ENCODE results near the gene HCRTR1. TPM values are rescaled to one million over a fixed set of nuclear protein-coding genes. Genes with fewer than 3 reads are reported as not detected.

Gene HCRTR1
- total RNA-seq, 2 experiments from 2014 or later, result not detected

DNA sequence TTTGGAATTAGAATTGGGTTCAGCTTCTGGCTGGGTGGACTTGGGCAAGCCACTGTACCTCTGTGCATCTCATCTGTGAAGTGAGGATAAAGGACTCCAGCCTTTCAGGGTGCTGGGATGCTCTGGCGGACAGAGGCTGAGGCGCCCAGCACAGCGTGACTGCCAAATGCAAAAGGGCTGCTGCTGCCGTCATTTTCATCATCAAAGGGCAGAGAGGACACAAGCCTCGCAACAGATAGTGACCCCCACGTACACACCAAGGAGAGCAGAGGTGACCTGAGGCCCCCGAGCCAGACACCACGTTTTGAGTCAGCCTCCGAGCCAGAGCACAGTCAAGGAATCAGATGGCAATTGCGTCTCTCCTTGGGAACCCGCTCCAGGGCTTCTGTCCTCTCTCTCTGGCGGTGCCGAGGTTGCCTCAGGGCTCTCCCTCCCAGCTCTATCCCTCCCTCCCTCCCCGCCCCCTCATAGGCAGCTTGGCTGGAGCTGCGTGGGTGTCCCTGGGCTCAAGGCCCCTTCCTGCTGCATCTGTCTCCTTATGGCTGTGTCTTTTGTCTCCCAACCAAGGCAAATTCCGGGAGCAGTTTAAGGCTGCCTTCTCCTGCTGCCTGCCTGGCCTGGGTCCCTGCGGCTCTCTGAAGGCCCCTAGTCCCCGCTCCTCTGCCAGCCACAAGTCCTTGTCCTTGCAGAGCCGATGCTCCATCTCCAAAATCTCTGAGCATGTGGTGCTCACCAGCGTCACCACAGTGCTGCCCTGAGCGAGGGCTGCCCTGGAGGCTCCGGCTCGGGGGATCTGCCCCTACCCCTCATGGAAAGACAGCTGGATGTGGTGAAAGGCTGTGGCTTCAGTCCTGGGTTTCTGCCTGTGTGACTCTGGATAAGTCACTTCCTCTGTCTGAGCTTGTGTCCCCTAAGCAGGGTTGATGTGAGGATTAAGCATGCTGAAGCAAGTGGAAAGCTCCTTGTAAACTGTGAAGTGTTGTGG, 9.0 kb downstream of the HCRTR1 start:
- intact Hi-C loops (cut with micrococcal nuclease), result no loop called here
- ChIA-PET CTCF (interaction anchor here (1.1 to 1.3 kb wide), 2 partner anchors 8 to 9 kb away, joined by 3 to 5 read pairs; no protein-coding TSS in a partner anchor), POLR2A (no interaction called here)
- Mint-ChIP-seq H3K27ac (no peak overlapping the region), H3K9me3 (no peaks in the 10 kb centered on the region), H3K4me3 (no peak overlapping the region), H3K36me3 (peaks cover 12% of the 10 kb centered on the region), H3K4me1 (ENCODE audit: low read depth) (no peaks in the 10 kb centered on the region), H3K27me3 (no peaks in the 10 kb centered on the region)
- peak; percentile 3 for DNase-seq

DNA sequence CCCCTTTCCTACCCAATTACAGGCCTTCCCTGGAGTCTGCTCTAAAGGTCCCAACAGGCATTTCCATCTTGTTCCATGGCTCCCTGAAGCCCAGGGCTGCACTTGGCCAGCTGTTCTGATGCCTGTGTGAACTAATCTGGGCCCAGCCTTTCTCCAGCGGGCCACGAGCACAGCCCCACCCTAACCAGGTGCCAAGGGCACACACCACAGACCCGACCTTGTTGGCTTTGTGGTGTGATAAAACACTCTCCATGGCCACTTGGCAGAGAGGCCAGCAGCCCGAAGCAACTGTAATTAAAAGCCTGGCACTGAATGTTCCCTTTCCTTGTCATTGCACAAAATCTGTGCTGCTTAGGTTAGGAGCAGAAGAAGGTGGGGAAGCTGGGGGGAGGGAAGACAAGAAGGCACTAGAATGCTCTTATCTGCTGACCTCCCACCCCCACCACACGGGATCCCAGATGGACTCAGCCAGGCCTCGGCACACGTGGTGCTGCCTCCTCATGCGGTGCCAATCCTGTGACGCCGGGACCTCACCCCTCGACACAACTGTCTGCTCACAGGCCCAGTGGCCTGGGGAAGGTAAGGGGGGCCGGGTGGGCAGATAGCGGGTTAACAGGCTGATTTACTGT, 9.9 kb downstream of the HCRTR1 start:
- H3K4me1 Mint-ChIP-seq (ENCODE audit: low read depth), result no peaks in the 10 kb centered on the region
- H3K27me3 Mint-ChIP-seq, result no peaks in the 10 kb centered on the region
- no peak overlapping the region for H3K4me3 Mint-ChIP-seq
- ChIA-PET POLR2A (no interaction called here), CTCF (interaction anchor here (1.1 to 1.3 kb wide), 2 partner anchors 9 to 10 kb away, joined by 3 to 5 read pairs; no protein-coding TSS in a partner anchor)
- H3K36me3 Mint-ChIP-seq, result peaks cover 12% of the 10 kb centered on the region
- intact Hi-C loops (cut with micrococcal nuclease), result no loop called here
- DNase-seq, result no peak
- no peaks in the 10 kb centered on the region for H3K9me3 Mint-ChIP-seq
- no peak overlapping the region for H3K27ac Mint-ChIP-seq

DNA sequence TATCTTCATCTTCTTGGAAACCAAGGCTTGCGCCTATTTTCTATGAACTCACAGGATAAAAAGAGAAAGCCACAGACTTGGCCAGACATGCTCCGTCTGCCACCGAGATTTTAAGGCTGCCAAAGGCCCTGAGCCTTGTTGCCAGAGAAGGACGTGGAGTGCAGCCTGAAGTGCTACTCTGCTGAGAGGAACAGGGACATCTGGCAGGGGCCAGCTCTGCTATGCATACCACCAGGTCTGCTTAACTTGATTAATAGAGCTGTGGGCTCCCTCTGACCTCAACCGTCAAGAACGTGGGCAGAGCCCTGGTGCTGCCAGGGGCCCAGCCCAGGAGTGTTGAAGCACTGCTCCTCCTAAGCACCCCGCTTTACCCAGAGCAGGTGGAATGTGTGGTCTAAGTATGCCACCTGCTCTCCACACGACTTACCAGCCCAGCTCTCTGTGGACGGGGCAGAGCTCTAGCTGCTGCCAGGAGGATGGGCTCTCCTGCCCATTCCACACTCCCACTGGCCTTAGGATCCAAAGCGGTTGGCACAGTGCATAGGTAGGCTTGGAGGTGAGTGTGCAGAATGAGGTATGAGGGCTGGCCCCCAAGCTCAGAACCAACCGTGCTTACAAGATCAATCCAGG, 10.6 kb downstream of the HCRTR1 start:
- CTCF ChIA-PET, result interaction anchor here (3.6 kb wide), 1 partner anchor 10 kb away, joined by 21 read pairs; the partner anchor contains the start of gene HCRTR1
- no peak for DNase-seq
- no peaks in the 10 kb centered on the region for H3K9me3 Mint-ChIP-seq
- no peak overlapping the region for H3K27ac Mint-ChIP-seq
- POLR2A ChIA-PET, result no interaction called here
- no peaks in the 10 kb centered on the region for H3K4me1 Mint-ChIP-seq (ENCODE audit: low read depth)
- H3K4me3 Mint-ChIP-seq, result no peak overlapping the region
- H3K27me3 Mint-ChIP-seq, result no peaks in the 10 kb centered on the region
- H3K36me3 Mint-ChIP-seq, result peaks cover 12% of the 10 kb centered on the region
- intact Hi-C loops (cut with micrococcal nuclease), result no loop called here

DNA sequence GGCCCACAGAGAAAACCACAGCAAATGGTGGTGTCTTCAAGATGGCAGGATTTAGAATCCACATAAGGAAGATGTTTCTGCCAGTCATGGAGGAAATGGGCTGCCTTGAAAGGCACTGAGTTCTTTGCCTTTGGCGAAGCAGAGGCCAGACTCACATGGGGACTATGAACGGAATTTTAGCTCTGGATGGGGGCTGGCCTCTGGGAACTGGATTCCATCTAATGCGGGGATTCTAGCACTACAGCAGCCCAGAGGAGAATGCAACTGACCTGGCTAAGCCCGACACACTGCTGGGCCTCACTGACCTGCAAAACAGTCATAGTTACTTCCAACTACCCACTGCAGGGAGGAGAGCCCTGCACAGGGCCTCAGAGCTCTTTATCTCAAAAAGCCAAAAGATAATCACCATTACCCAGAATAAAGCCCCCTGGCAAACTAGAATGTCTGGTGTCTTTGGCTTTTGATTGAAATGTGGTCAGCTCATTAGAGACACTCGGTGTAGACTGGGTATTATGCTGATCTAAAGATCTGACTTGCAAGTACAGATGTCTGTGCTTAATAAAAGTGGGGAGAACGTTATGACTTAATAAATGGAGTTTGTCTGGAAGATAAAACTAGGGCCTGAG, 11.6 kb downstream of the HCRTR1 start:
- DNase-seq, result no peak
- no peak overlapping the region for H3K4me3 Mint-ChIP-seq
- ChIA-PET POLR2A (no interaction called here), CTCF (interaction anchor here (0.6 to 3.6 kb wide), 4 partner anchors 11 to 461 kb away, joined by 3 to 21 read pairs (median 3); partner anchors contain the start of gene HCRTR1)
- H3K27ac Mint-ChIP-seq, result no peak overlapping the region
- no peaks in the 10 kb centered on the region for H3K27me3 Mint-ChIP-seq
- H3K9me3 Mint-ChIP-seq, result no peaks in the 10 kb centered on the region
- intact Hi-C loops (cut with micrococcal nuclease), result no loop called here
- no peaks in the 10 kb centered on the region for H3K4me1 Mint-ChIP-seq (ENCODE audit: low read depth)
- peaks cover 13% of the 10 kb centered on the region for H3K36me3 Mint-ChIP-seq

DNA sequence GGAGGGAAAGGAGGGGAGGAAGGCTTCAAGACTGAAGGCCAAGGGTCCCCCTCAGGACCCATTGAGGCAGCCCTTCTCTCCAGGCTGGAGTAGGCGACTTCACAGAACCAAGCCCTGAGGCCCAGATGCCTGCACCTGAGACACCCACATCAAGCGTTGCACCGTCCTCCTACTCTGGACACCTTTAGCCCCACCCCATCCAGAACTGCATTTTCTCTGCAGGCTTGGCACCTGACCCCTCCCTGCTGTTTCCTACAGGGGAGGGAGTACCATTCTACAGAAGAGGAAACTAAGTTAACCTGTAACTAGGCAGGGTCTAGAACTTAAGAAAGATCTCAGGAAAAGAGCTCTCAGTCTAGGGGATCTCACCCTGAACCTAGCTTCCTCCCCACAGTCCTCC, 15.2 kb downstream of the HCRTR1 start:
- peaks cover 11% of the 10 kb centered on the region for H3K36me3 Mint-ChIP-seq
- H3K4me3 Mint-ChIP-seq, result no peak overlapping the region
- intact Hi-C loops (cut with micrococcal nuclease), result no loop called here
- H3K27ac Mint-ChIP-seq, result no peak overlapping the region
- H3K4me1 Mint-ChIP-seq (ENCODE audit: low read depth), result peaks cover 6% of the 10 kb centered on the region
- ChIA-PET CTCF (interaction anchor here (0.9 to 1.4 kb wide), 6 partner anchors 12 to 238 kb away, joined by 3 to 7 read pairs (median 4); partner anchors contain the start of gene PEF1), POLR2A (interaction anchor here (0.8 kb wide), 1 partner anchor 13 kb away, joined by 3 read pairs; no protein-coding TSS in a partner anchor)
- no peak for DNase-seq
- no peaks in the 10 kb centered on the region for H3K27me3 Mint-ChIP-seq
- no peaks in the 10 kb centered on the region for H3K9me3 Mint-ChIP-seq

DNA sequence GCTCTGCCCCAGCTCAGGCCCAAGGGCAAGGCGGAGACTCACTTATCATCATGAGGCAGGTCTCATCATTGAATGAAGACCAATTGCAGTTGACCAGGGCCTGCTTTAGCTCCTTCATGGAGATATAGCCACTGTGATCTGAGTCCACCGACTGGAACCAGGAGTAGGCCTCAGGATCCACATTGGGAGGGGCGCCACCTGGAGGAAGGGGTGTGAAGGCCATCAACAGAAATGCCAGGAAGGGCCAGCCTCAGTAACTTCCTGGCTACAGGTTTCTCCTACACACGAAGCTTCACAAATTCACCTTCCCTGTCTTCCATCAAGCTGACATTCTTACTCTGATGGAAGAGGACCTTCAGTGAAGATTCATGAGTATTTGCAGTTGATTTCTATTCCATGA, 15.6 kb downstream of the HCRTR1 start:
- Mint-ChIP-seq H3K4me1 (ENCODE audit: low read depth) (peaks cover 9% of the 10 kb centered on the region), H3K9me3 (no peaks in the 10 kb centered on the region), H3K4me3 (no peak overlapping the region), H3K27ac (no peak overlapping the region), H3K27me3 (no peaks in the 10 kb centered on the region), H3K36me3 (peaks cover 11% of the 10 kb centered on the region)
- POLR2A ChIA-PET, result interaction anchor here (0.8 kb wide), 1 partner anchor 12 kb away, joined by 3 read pairs; no protein-coding TSS in a partner anchor
- intact Hi-C loops (cut with micrococcal nuclease), result no loop called here
- DNase-seq, result peak; percentile 53
- CTCF ChIA-PET, result interaction anchor here (0.7 to 1.4 kb wide), 9 partner anchors 10 to 238 kb away, joined by 3 to 7 read pairs (median 3); partner anchors contain the start of gene PEF1

DNA sequence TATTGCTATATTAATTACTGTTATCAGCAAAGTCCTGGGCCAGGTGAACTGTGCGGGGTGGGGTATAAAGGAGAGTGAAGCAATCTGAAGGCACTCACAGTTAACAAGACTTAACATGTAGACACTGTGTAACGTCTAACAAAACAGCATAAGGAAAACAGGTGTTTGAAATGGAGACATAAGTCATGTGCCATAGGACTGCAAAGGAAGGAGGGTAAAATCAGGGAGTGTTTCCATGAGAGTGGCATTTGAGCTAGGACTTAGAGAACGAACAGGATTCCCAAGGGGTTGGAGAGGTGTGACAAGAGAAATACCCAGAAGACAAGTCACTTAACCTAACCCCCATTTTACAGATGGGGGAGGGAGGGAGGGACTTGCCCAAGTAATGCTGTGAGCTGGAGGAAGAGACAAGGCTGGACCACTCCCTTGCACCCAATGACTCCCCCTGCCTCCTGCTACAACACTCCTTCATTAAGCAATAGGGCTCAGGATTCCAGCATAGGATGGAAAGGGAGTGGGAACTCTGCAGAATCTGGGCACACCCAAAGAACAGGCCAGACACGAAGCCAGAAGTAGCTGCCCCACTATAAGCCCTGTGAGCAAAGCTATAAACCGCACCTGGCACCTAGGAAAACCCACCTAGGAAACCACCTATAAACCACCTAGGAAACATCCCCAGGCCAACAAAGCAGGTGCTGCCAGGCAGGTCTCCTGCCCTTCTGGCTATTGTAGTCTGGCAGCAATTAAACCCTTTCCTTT, 20.6 kb downstream of the HCRTR1 start:
- CTCF ChIA-PET, result interaction anchor here (1.0 to 2.0 kb wide), 4 partner anchors 20 to 107 kb away, joined by 3 to 4 read pairs (median 4); no protein-coding TSS in a partner anchor
- Mint-ChIP-seq H3K4me3 (no peak overlapping the region), H3K27ac (no peak overlapping the region), H3K36me3 (peaks cover 5% of the 10 kb centered on the region), H3K4me1 (ENCODE audit: low read depth) (peaks cover 11% of the 10 kb centered on the region), H3K27me3 (no peaks in the 10 kb centered on the region), H3K9me3 (no peaks in the 10 kb centered on the region)
- POLR2A ChIA-PET, result no interaction called here
- intact Hi-C loops (cut with micrococcal nuclease), result no loop called here
- DNase-seq, result no peak

DNA sequence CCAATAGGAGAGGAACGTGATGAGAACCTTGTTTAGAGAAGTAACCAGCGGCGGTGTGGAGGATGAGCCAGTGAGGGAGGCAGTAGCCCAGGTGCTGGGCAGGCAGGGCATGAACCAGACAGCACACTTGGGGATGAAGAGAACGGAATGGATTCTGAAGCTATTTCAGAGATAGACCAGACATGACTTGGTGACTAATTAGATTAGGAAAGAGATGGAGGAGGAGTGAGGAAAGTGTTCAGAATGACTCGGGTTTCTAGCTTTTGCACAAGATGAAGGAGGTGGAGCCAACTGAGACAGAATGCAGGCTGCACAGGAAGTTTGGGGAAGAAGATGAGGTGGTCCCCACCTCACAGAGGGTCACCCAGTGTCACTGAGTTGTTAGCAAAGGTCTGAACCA, 22.1 kb downstream of the HCRTR1 start:
- intact Hi-C loops (cut with micrococcal nuclease), result no loop called here
- H3K4me1 Mint-ChIP-seq (ENCODE audit: low read depth), result peaks cover 19% of the 10 kb centered on the region
- no peak overlapping the region for H3K4me3 Mint-ChIP-seq
- ChIA-PET CTCF (interaction anchor here (1.1 to 1.5 kb wide), 4 partner anchors 21 to 78 kb away, joined by 3 to 4 read pairs (median 3); no protein-coding TSS in a partner anchor), POLR2A (no interaction called here)
- H3K36me3 Mint-ChIP-seq, result peaks cover 4% of the 10 kb centered on the region
- H3K27me3 Mint-ChIP-seq, result no peaks in the 10 kb centered on the region
- H3K27ac Mint-ChIP-seq, result no peak overlapping the region
- H3K9me3 Mint-ChIP-seq, result no peaks in the 10 kb centered on the region
- no peak for DNase-seq

DNA sequence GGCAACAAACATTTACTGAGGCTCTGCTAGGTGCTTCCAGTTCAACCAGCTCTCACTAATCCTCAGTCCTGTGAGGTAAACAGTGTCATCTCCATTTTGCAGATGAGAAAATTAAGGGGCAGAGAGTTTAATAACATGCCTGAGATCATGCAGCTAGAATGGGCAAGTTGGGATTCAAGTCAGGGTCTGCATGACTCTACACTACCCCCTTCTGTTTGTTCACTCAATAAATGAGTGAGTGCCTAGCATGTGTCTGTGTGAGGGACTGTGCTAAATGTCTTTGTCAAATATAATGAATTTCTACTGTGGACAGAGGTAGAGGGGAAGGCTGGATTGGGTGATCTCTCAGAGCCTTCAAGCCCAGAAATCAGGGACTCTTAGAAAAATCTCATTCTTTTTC, 22.7 kb downstream of the HCRTR1 start:
- intact Hi-C loops (cut with micrococcal nuclease), result no loop called here
- Mint-ChIP-seq H3K4me3 (no peak overlapping the region), H3K9me3 (no peaks in the 10 kb centered on the region), H3K27ac (no peak overlapping the region), H3K4me1 (ENCODE audit: low read depth) (peaks cover 23% of the 10 kb centered on the region), H3K36me3 (peaks cover 7% of the 10 kb centered on the region), H3K27me3 (no peaks in the 10 kb centered on the region)
- DNase-seq, result no peak
- ChIA-PET CTCF (interaction anchor here (1.1 to 1.5 kb wide), 4 partner anchors 23 to 77 kb away, joined by 3 to 5 read pairs (median 4); partner anchors contain the start of gene HCRTR1), POLR2A (no interaction called here)

DNA sequence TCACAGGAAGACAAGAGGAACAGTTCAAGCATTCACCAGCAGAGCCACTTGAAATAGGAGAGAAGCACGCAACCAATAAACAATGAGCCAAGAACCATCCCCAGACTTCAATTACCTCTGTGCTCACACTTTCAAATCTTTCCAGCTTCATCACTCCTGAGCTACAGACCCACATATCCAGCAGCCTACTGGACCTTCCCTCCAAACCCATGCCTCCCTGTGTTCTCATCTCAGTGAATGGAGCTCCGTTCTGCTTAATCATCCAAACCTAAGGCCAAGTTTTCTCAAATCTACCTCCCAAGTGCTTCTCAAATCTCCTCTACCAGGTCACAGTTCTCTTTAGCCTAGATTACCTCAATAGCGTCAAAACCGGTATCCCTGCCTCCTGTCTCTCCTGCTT, 23.5 kb downstream of the HCRTR1 start:
- peaks cover 7% of the 10 kb centered on the region for H3K36me3 Mint-ChIP-seq
- H3K27me3 Mint-ChIP-seq, result no peaks in the 10 kb centered on the region
- H3K27ac Mint-ChIP-seq, result no peak overlapping the region
- intact Hi-C loops (cut with micrococcal nuclease), result no loop called here
- POLR2A ChIA-PET, result no interaction called here
- CTCF ChIA-PET, result interaction anchor here (0.9 to 1.5 kb wide), 4 partner anchors 23 to 148 kb away, joined by 3 to 6 read pairs (median 4); partner anchors contain the start of gene HCRTR1
- H3K4me3 Mint-ChIP-seq, result no peak overlapping the region
- no peak for DNase-seq
- no peaks in the 10 kb centered on the region for H3K9me3 Mint-ChIP-seq
- peaks cover 26% of the 10 kb centered on the region for H3K4me1 Mint-ChIP-seq (ENCODE audit: low read depth)

DNA sequence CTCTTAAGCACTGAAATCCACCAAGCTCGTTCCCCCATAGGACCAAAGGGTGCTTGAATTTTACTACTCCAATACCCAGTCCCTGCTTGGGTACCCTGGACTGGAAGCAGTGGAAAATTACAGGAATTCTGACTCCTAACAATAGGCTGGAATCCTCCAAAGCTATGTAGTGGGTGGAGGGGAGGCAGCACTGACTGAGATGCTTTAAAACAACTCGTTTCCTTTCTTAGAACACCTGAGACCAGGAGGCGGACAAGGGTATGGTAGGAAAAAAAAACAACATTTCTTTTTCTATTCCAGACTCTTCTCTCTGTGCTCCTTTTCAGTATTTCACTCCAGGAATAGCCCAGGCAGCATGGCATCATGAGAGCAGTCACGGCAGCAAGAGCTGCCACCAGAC, 24.9 kb downstream of the HCRTR1 start:
- Mint-ChIP-seq H3K4me3 (no peak overlapping the region), H3K4me1 (ENCODE audit: low read depth) (peaks cover 26% of the 10 kb centered on the region), H3K27me3 (no peaks in the 10 kb centered on the region), H3K27ac (no peak overlapping the region), H3K36me3 (peaks cover 7% of the 10 kb centered on the region), H3K9me3 (peaks cover 2% of the 10 kb centered on the region)
- DNase-seq, result no peak
- ChIA-PET POLR2A (no interaction called here), CTCF (no interaction called here)
- intact Hi-C loops (cut with micrococcal nuclease), result no loop called here

Measured in activated CD4-positive, alpha-beta memory T cell treated with anti-CD3 and anti-CD28 coated beads for 36 hours (primary cell).